ENCODE data around the gene KDSR.

GRCh38 chr18:63322206-63322605 lies 44.8 kb downstream of the KDSR start:
- TF ChIP-seq, protein P1, sequence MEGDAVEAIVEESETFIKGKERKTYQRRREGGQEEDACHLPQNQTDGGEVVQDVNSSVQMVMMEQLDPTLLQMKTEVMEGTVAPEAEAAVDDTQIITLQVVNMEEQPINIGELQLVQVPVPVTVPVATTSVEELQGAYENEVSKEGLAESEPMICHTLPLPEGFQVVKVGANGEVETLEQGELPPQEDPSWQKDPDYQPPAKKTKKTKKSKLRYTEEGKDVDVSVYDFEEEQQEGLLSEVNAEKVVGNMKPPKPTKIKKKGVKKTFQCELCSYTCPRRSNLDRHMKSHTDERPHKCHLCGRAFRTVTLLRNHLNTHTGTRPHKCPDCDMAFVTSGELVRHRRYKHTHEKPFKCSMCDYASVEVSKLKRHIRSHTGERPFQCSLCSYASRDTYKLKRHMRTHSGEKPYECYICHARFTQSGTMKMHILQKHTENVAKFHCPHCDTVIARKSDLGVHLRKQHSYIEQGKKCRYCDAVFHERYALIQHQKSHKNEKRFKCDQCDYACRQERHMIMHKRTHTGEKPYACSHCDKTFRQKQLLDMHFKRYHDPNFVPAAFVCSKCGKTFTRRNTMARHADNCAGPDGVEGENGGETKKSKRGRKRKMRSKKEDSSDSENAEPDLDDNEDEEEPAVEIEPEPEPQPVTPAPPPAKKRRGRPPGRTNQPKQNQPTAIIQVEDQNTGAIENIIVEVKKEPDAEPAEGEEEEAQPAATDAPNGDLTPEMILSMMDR (IDR thresholded peaks at IDR 0.05) = no peak
- no peak for TF ChIP-seq ZFX (IDR thresholded peaks at IDR 0.05; ENCODE audit: borderline replicate concordance)

Data from 22Rv1 (cell line).